ENCODE data around the gene LMTK2. TPM values are rescaled to one million over a fixed set of nuclear protein-coding genes. Genes with fewer than 3 reads are reported as not detected.

Gene LMTK2
- total RNA-seq, 1 donor from 2014 or later = 21.6 TPM

GRCh38 chr7:98079891-98080648 lies 26.6 kb upstream of the LMTK2 start:
- no peak overlapping the region for H3K27ac ChIP-seq
- no peaks in the 10 kb centered on the region for H3K36me3 ChIP-seq
- H3K9me3 ChIP-seq = no peaks in the 10 kb centered on the region
- intact Hi-C loops (cut with DNase I) = no loop called here
- H3K4me1 ChIP-seq = no peaks in the 10 kb centered on the region
- TF ChIP-seq POLR2AphosphoS5 (IDR thresholded peaks at IDR 0.05; ENCODE audit: insufficient read depth in 1 of 2, low read depth in 1 of 2) (no peak), POLR2A (IDR thresholded peaks at IDR 0.05) (no peak), CTCF (IDR thresholded peaks at IDR 0.05) (no peak)
- no peak overlapping the region for H3K4me3 ChIP-seq
- peak; percentile 19 to 54 for DNase-seq (ENCODE audit: extremely low spot score in 2 of 2)
- H3K27me3 ChIP-seq = no peaks in the 10 kb centered on the region

GRCh38 chr7:98081319-98081718 lies 25.3 kb upstream of the LMTK2 start:
- no peak overlapping the region for H3K27ac ChIP-seq
- no peak overlapping the region for H3K4me3 ChIP-seq
- TF ChIP-seq POLR2A (IDR thresholded peaks at IDR 0.05) = no peak
- no peak for DNase-seq (ENCODE audit: extremely low spot score in 2 of 2)
- no peaks in the 10 kb centered on the region for H3K9me3 ChIP-seq
- no peaks in the 10 kb centered on the region for H3K27me3 ChIP-seq
- no peaks in the 10 kb centered on the region for H3K36me3 ChIP-seq
- no peaks in the 10 kb centered on the region for H3K4me1 ChIP-seq
- intact Hi-C loops (cut with DNase I) = no loop called here

DNA sequence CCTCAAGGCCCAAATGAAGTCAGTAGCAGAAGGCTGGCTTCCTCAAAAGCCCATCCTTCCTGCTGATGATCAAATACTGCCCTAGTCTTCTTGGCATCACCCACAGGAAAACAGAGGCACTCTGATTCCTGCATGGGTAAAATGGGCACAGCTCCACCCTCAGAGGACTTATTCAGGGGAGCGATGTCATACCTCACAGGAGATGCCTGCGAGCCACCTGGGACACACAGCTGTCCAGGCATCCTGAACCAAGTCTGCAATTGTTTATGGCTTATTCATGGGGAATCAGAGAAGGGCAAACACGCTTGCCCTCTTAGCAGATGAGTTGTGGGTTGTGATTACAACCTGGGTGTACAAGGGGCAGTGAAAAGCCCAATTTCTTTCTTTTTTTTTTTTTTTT lies 22.0 kb upstream of the LMTK2 start:
- Histone ChIP-seq H3K36me3 (no peaks in the 10 kb centered on the region), H3K27ac (no peak overlapping the region), H3K27me3 (no peaks in the 10 kb centered on the region), H3K9me3 (no peaks in the 10 kb centered on the region), H3K4me3 (no peak overlapping the region), H3K4me1 (no peaks in the 10 kb centered on the region)
- TF ChIP-seq CTCF (IDR thresholded peaks at IDR 0.05) = no peak
- TF ChIP-seq POLR2A (IDR thresholded peaks at IDR 0.05) = no peak
- no peak for TF ChIP-seq POLR2AphosphoS5 (IDR thresholded peaks at IDR 0.05; ENCODE audit: insufficient read depth in 1 of 2, low read depth in 1 of 2)
- intact Hi-C loops (cut with DNase I) = no loop called here
- peak in 1 of 2 donors; percentile 43 for DNase-seq (ENCODE audit: extremely low spot score in 2 of 2)

GRCh38 chr7:98085674-98086073 lies 21.0 kb upstream of the LMTK2 start:
- peak overlapping the region; percentile 57 for H3K27ac ChIP-seq
- H3K4me1 ChIP-seq = no peaks in the 10 kb centered on the region
- no peaks in the 10 kb centered on the region for H3K27me3 ChIP-seq
- intact Hi-C loops (cut with DNase I) = no loop called here
- peak; percentile 78 to 94 for DNase-seq (ENCODE audit: extremely low spot score in 2 of 2)
- no peaks in the 10 kb centered on the region for H3K36me3 ChIP-seq
- peak in 1 of 2 donors; percentile 37 for TF ChIP-seq POLR2AphosphoS5 (IDR thresholded peaks at IDR 0.05; ENCODE audit: insufficient read depth in 1 of 2, low read depth in 1 of 2)
- TF ChIP-seq POLR2A (IDR thresholded peaks at IDR 0.05) = no peak
- no peaks in the 10 kb centered on the region for H3K9me3 ChIP-seq
- H3K4me3 ChIP-seq = no peak overlapping the region

DNA sequence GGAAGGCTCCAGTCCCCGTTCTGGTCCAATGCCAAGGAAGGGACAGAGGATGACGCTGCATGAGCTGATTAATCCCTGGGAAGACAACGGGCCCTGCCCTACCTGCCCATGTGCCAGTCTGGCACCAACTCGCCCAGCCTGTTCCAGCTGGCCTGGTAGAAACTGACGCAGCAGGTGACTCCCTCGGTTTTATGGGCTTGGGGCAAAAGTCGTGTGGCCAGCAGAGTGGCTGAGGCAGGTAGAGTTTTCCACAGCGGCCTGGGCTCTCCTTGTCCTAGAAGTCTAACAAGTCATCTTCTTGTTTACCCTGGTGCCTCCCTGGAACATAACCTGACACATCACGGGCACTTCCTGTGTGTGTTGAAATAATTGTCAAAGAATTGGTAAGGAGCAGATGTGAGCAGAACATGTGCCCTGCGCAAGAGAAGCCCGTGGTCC lies 20.4 kb upstream of the LMTK2 start:
- TF ChIP-seq POLR2A (IDR thresholded peaks at IDR 0.05) (no peak), CTCF (IDR thresholded peaks at IDR 0.05) (no peak), POLR2AphosphoS5 (IDR thresholded peaks at IDR 0.05; ENCODE audit: insufficient read depth in 1 of 2, low read depth in 1 of 2) (peak; percentile 59 to 79)
- intact Hi-C loops (cut with DNase I) = no loop called here

DNA sequence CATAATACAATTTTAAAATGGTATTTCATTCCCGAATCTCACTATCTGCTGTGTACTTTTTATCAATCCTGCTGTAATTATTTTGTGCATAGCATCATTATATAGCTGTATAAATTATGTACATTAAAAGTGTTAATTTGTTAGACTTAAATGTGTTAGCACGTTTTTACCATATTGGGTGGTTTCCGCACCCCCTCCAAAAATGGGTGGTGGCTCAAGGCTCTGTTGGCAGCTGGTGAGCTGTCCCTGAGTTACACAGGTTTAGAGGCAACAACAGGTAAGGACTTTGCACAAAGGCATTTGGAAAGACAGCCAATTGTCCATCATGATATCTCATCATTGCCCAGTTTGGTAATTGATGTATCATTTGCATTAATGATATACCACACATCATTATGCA lies 18.6 kb upstream of the LMTK2 start:
- H3K27ac ChIP-seq = no peak overlapping the region
- no peak overlapping the region for H3K4me3 ChIP-seq
- H3K27me3 ChIP-seq = no peaks in the 10 kb centered on the region
- no peaks in the 10 kb centered on the region for H3K4me1 ChIP-seq
- intact Hi-C loops (cut with DNase I) = no loop called here
- DNase-seq (ENCODE audit: extremely low spot score in 2 of 2) = no peak
- H3K36me3 ChIP-seq = no peaks in the 10 kb centered on the region
- peaks cover 1% of the 10 kb centered on the region for H3K9me3 ChIP-seq
- TF ChIP-seq CTCF (IDR thresholded peaks at IDR 0.05) (no peak), POLR2A (IDR thresholded peaks at IDR 0.05) (no peak), POLR2AphosphoS5 (IDR thresholded peaks at IDR 0.05; ENCODE audit: insufficient read depth in 1 of 2, low read depth in 1 of 2) (no peak)

More for the DNA sequence above, 20.4 kb upstream of the LMTK2 start:
- Histone ChIP-seq H3K36me3 (no peaks in the 10 kb centered on the region), H3K4me1 (no peaks in the 10 kb centered on the region), H3K27ac (peak overlapping the region; percentile 64), H3K4me3 (no peak overlapping the region), H3K9me3 (no peaks in the 10 kb centered on the region), H3K27me3 (no peaks in the 10 kb centered on the region)
- peak; percentile 92 to 97 for DNase-seq (ENCODE audit: extremely low spot score in 2 of 2)
